ENCODE data around the gene TMEM263. TPM values are rescaled to one million over a fixed set of nuclear protein-coding genes. Genes with fewer than 3 reads are reported as not detected.
A peak's percentile ranks its signal among the peaks of the same experiment; 100 is the strongest.

The TMEM263 gene
- total RNA-seq, 1 donor: 125 TPM

- no peaks in the 10 kb centered on the region for H3K79me2 ChIP-seq (ENCODE audit: insufficient read depth, low read length)
- no peaks in the 10 kb centered on the region for H4K20me1 ChIP-seq (ENCODE audit: insufficient read depth, low read length)
- TF ChIP-seq CTCF (IDR thresholded peaks at IDR 0.05; ENCODE audit: extremely low read depth, low read depth, low read length): no peak
Measured at GRCh38 chr12:107012736-107013425, 57.2 kb downstream of the TMEM263 start.

GRCh38 chr12:107014055-107014454 is 58.3 kb downstream of the TMEM263 start:
- DNase-seq (ENCODE audit: insufficient read length, low spot score, missing footprints): no peak
- Histone ChIP-seq H2AFZ (ENCODE audit: low read length) (no peak overlapping the region), H3K9me3 (ENCODE audit: low read depth, low read length) (no peaks in the 10 kb centered on the region), H3K27me3 (ENCODE audit: insufficient read depth, low read length) (no peaks in the 10 kb centered on the region), H4K20me1 (ENCODE audit: insufficient read depth, low read length) (no peaks in the 10 kb centered on the region), H3K4me3 (ENCODE audit: insufficient read depth, low read length) (no peak overlapping the region), H3K27ac (ENCODE audit: low read depth, low read length) (no peak overlapping the region), H3K36me3 (ENCODE audit: insufficient read depth, low read length) (no peaks in the 10 kb centered on the region), H3K4me2 (ENCODE audit: insufficient read depth, low read length) (no peak overlapping the region), H3K79me2 (ENCODE audit: insufficient read depth, low read length) (no peaks in the 10 kb centered on the region), H3K4me1 (ENCODE audit: insufficient read depth, low read length) (no peaks in the 10 kb centered on the region)
- peak; percentile 5 for TF ChIP-seq CTCF (IDR thresholded peaks at IDR 0.05; ENCODE audit: extremely low read depth, low read depth, low read length)

More at GRCh38 chr12:107012736-107013425, 57.2 kb downstream of the TMEM263 start:
- no peaks in the 10 kb centered on the region for H3K4me1 ChIP-seq (ENCODE audit: insufficient read depth, low read length)
- H3K36me3 ChIP-seq (ENCODE audit: insufficient read depth, low read length): no peaks in the 10 kb centered on the region
- no peak overlapping the region for H2AFZ ChIP-seq (ENCODE audit: low read length)
- no peak overlapping the region for H3K4me3 ChIP-seq (ENCODE audit: insufficient read depth, low read length)
- H3K4me2 ChIP-seq (ENCODE audit: insufficient read depth, low read length): no peak overlapping the region
- no peak for DNase-seq (ENCODE audit: insufficient read length, low spot score, missing footprints)
- H3K9me3 ChIP-seq (ENCODE audit: low read depth, low read length): no peaks in the 10 kb centered on the region
- H3K27me3 ChIP-seq (ENCODE audit: insufficient read depth, low read length): no peaks in the 10 kb centered on the region
- H3K27ac ChIP-seq (ENCODE audit: low read depth, low read length): no peak overlapping the region

GRCh38 chr12:107017042-107017441 is 61.3 kb downstream of the TMEM263 start:
- no peak overlapping the region for H2AFZ ChIP-seq (ENCODE audit: low read length)
- no peaks in the 10 kb centered on the region for H3K4me1 ChIP-seq (ENCODE audit: insufficient read depth, low read length)
- H3K36me3 ChIP-seq (ENCODE audit: insufficient read depth, low read length): peaks cover 4% of the 10 kb centered on the region
- TF ChIP-seq CTCF (IDR thresholded peaks at IDR 0.05; ENCODE audit: extremely low read depth, low read depth, low read length): no peak
- H3K4me2 ChIP-seq (ENCODE audit: insufficient read depth, low read length): no peak overlapping the region
- no peak for DNase-seq (ENCODE audit: insufficient read length, low spot score, missing footprints)
- H3K4me3 ChIP-seq (ENCODE audit: insufficient read depth, low read length): no peak overlapping the region
- no peak overlapping the region for H3K27ac ChIP-seq (ENCODE audit: low read depth, low read length)
- no peaks in the 10 kb centered on the region for H3K79me2 ChIP-seq (ENCODE audit: insufficient read depth, low read length)
- H3K27me3 ChIP-seq (ENCODE audit: insufficient read depth, low read length): no peaks in the 10 kb centered on the region
- no peaks in the 10 kb centered on the region for H3K9me3 ChIP-seq (ENCODE audit: low read depth, low read length)
- no peaks in the 10 kb centered on the region for H4K20me1 ChIP-seq (ENCODE audit: insufficient read depth, low read length)

GRCh38 chr12:107019546-107019945 is 63.8 kb downstream of the TMEM263 start:
- Histone ChIP-seq H3K36me3 (ENCODE audit: insufficient read depth, low read length) (peaks cover 4% of the 10 kb centered on the region), H3K9me3 (ENCODE audit: low read depth, low read length) (no peaks in the 10 kb centered on the region), H3K27me3 (ENCODE audit: insufficient read depth, low read length) (no peaks in the 10 kb centered on the region), H3K79me2 (ENCODE audit: insufficient read depth, low read length) (peaks cover 9% of the 10 kb centered on the region), H4K20me1 (ENCODE audit: insufficient read depth, low read length) (no peaks in the 10 kb centered on the region), H3K4me1 (ENCODE audit: insufficient read depth, low read length) (no peaks in the 10 kb centered on the region), H3K27ac (ENCODE audit: low read depth, low read length) (no peak overlapping the region), H3K4me3 (ENCODE audit: insufficient read depth, low read length) (no peak overlapping the region), H3K4me2 (ENCODE audit: insufficient read depth, low read length) (no peak overlapping the region), H2AFZ (ENCODE audit: low read length) (no peak overlapping the region)
- no peak for TF ChIP-seq CTCF (IDR thresholded peaks at IDR 0.05; ENCODE audit: extremely low read depth, low read depth, low read length)
- no peak for DNase-seq (ENCODE audit: insufficient read length, low spot score, missing footprints)

Other genes starting within 250 kb of the TMEM263 start
- 13.4 and 14.4 TPM in 2 replicates for gene RIC8B, start 181.2 kb upstream of the TMEM263 start, total RNA-seq
- 3.6 and 3.8 TPM in 2 replicates for gene MTERF2, start 31.2 kb downstream of the TMEM263 start, total RNA-seq
- 16.2 and 18.1 TPM in 2 replicates for gene CRY1, start 137.6 kb downstream of the TMEM263 start, total RNA-seq

All from osteoblast (primary cell).